ENCODE measurements around the gene C6orf136. TPM values are rescaled to one million over a fixed set of nuclear protein-coding genes. Genes with fewer than 3 reads are reported as not detected.
A peak's percentile ranks its signal among the peaks of the same experiment; 100 is the strongest.

The C6orf136 gene
- total RNA-seq, 1 donor from 2014 or later = 15.7 TPM

DNA sequence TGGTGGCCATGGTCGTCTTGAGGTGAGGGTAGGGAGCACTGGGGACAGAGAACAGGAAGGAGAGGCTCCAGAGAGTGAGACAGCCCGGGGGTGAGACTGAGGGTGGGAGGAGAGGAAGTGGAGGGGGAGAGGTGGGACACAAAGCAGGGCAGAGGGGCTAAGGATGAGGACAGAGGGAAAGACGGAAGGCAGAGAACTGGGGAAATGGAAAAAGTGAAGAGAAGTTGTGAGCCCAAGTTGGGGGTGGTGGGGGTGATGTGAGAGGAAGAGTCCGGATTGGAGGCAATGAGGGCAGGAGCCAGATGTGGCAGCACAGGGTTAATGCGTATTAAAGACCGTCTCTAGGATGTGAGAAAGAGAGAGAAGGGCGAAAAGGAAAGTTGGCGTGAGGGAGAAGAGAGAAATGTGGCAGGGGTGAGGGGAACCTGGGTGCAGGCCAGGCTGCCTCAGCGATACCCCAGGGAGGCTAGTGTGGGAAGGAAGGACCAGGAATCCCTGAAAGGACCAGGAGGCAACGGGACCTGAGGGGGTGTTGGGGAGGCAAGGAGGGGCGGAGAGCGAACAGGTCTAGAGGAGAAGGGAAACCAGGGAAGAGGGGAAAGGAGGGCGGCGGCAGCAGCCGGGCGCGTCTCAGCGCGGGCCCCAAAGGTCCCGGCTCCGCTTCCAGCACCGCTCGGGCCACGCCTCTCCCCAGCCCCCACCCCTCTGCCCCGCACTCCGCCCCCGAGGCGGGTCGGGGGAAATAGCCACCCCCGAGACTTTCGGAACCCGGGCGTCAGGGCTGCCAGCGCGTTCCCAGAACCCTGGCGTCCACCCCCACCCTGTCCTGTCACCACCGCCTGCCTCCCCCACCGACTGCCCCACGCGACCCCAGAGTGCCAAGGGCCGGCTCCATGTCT, 39.3 kb downstream of the C6orf136 start, which contains the start of gene PPP1R18:
Gene PPP1R18 (minus strand): TSS at position 637 of the 899 bp plus-strand sequence. CDS start 627 bp downstream, at position 10.
- Histone ChIP-seq H3K4me3 (peak within 1 kb of the TSS; percentile 93 to 97), H3K4me1 (peaks cover 78% of the 10 kb centered on the region), H3K27ac (peak within 1 kb of the TSS; percentile 92), H3K27me3 (no peaks in the 10 kb centered on the region), H3K36me3 (no peaks in the 10 kb centered on the region), H3K9me3 (no peaks in the 10 kb centered on the region)
- TF ChIP-seq POLR2AphosphoS5 (IDR thresholded peaks at IDR 0.05; ENCODE audit: insufficient read depth in 1 of 2, low read depth in 1 of 2) (peak in 1 of 2 donors; percentile 71), POLR2A (IDR thresholded peaks at IDR 0.05) (peak in 1 of 2 donors; percentile 51)
- TF ChIP-seq, protein P1, sequence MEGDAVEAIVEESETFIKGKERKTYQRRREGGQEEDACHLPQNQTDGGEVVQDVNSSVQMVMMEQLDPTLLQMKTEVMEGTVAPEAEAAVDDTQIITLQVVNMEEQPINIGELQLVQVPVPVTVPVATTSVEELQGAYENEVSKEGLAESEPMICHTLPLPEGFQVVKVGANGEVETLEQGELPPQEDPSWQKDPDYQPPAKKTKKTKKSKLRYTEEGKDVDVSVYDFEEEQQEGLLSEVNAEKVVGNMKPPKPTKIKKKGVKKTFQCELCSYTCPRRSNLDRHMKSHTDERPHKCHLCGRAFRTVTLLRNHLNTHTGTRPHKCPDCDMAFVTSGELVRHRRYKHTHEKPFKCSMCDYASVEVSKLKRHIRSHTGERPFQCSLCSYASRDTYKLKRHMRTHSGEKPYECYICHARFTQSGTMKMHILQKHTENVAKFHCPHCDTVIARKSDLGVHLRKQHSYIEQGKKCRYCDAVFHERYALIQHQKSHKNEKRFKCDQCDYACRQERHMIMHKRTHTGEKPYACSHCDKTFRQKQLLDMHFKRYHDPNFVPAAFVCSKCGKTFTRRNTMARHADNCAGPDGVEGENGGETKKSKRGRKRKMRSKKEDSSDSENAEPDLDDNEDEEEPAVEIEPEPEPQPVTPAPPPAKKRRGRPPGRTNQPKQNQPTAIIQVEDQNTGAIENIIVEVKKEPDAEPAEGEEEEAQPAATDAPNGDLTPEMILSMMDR (IDR thresholded peaks at IDR 0.05) = no peak
- DNase-seq (ENCODE audit: extremely low spot score in 2 of 2) = no peak
- intact Hi-C loops (cut with DNase I) = loop anchor here (2.0 to 10.0 kb wide), 3 partner anchors 35 to 199 kb away; partner anchors contain the start of genes DDR1, MRPS18B, PPP1R10 and TUBB

GRCh38 chr6:30686908-30687658, 40.1 kb downstream of the C6orf136 start:
- H3K27ac ChIP-seq = peak overlapping the region; percentile 92
- H3K27me3 ChIP-seq = no peaks in the 10 kb centered on the region
- peak in 1 of 2 donors; percentile 99 for DNase-seq (ENCODE audit: extremely low spot score in 2 of 2)
- TF ChIP-seq POLR2A (IDR thresholded peaks at IDR 0.05) = peak in 1 of 2 donors; percentile 43
- TF ChIP-seq, protein P1 (IDR thresholded peaks at IDR 0.05) = no peak
- peak; percentile 96 to 98 for TF ChIP-seq POLR2AphosphoS5 (IDR thresholded peaks at IDR 0.05; ENCODE audit: insufficient read depth in 1 of 2, low read depth in 1 of 2)
- H3K36me3 ChIP-seq = no peaks in the 10 kb centered on the region
- intact Hi-C loops (cut with DNase I) = loop anchor here (2.0 to 10.0 kb wide), 3 partner anchors 34 to 198 kb away; partner anchors contain the start of genes DDR1, MRPS18B, PPP1R10 and TUBB
- H3K4me1 ChIP-seq = peaks cover 70% of the 10 kb centered on the region
- peak overlapping the region; percentile 93 to 97 for H3K4me3 ChIP-seq
- H3K9me3 ChIP-seq = no peaks in the 10 kb centered on the region

GRCh38 chr6:30687659-30688431, 40.9 kb downstream of the C6orf136 start:
- TF ChIP-seq POLR2A (IDR thresholded peaks at IDR 0.05) = no peak
- TF ChIP-seq POLR2AphosphoS5 (IDR thresholded peaks at IDR 0.05; ENCODE audit: insufficient read depth in 1 of 2, low read depth in 1 of 2) = peak in 1 of 2 donors; percentile 2
- TF ChIP-seq, protein P1 (IDR thresholded peaks at IDR 0.05) = peak in 1 of 3 experiments; percentile 20
- intact Hi-C loops (cut with DNase I) = loop anchor here (2.0 to 10.0 kb wide), 3 partner anchors 33 to 197 kb away; partner anchors contain the start of genes DDR1, MRPS18B, PPP1R10 and TUBB
- peak overlapping the region; percentile 93 to 97 for H3K4me3 ChIP-seq
- H3K27me3 ChIP-seq = no peaks in the 10 kb centered on the region
- no peaks in the 10 kb centered on the region for H3K9me3 ChIP-seq
- no peak for DNase-seq (ENCODE audit: extremely low spot score in 2 of 2)
- H3K4me1 ChIP-seq = peaks cover 62% of the 10 kb centered on the region
- no peaks in the 10 kb centered on the region for H3K36me3 ChIP-seq
- peak overlapping the region; percentile 92 for H3K27ac ChIP-seq

DNA sequence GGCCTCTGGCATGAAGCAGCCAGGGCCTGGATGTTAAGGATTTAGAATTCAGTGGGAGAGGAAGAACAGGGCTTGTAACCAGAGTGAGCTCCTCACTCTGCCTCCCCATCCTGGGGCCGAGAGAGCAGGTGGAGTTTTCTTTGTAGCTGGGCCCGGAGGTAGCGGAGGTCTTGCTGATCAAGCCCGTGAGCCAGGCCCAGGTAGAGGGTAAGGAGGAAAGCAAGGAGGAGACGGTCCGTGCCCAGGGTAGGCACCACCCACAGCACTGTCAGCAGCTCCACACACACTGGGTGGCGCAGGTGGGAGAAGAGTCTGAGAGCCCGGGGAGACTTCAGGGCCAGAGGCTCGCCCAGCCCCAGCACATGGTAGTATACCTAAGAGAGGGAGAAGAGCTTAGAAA, 41.6 kb downstream of the C6orf136 start:
- no peaks in the 10 kb centered on the region for H3K9me3 ChIP-seq
- H3K4me1 ChIP-seq = peaks cover 55% of the 10 kb centered on the region
- H3K27ac ChIP-seq = peak overlapping the region; percentile 92
- peak overlapping the region in 1 of 2 donors; percentile 93 for H3K4me3 ChIP-seq
- intact Hi-C loops (cut with DNase I) = loop anchor here (10.0 kb wide), 2 partner anchors 74 to 196 kb away; partner anchors contain the start of genes DDR1, MRPS18B and PPP1R10
- H3K27me3 ChIP-seq = no peaks in the 10 kb centered on the region
- H3K36me3 ChIP-seq = no peaks in the 10 kb centered on the region
- TF ChIP-seq POLR2A (IDR thresholded peaks at IDR 0.05) (no peak), POLR2AphosphoS5 (IDR thresholded peaks at IDR 0.05; ENCODE audit: insufficient read depth in 1 of 2, low read depth in 1 of 2) (no peak)
- TF ChIP-seq, protein P1 (IDR thresholded peaks at IDR 0.05) = no peak
- no peak for DNase-seq (ENCODE audit: extremely low spot score in 2 of 2)

Measured in vagina (tissue), 2 donors.